Uterus (tissue), 4 donors: ENCODE measurements around the gene LCAT. TPM values are rescaled to one million over a fixed set of nuclear protein-coding genes. Genes with fewer than 3 reads are reported as not detected.

Source experiments
- DNase-seq, 2 donors: peaks; one replicate each; pipeline ENCODE4 v3.0.0-alpha.2; 2019 to 2020
- H3K27ac ChIP-seq, 2 donors: fragments of 200-600 bp; sonication (generic); 1 replicate in 1 of 2; 2 replicates in 1 of 2; pipeline ENCODE4 v1.5.1; 2016 to 2018
- H3K27me3 ChIP-seq, 2 donors: fragments of 200-600 bp; sonication (generic); one replicate each; pipeline ENCODE4 v1.5.1; 2018 to 2019; ENCODE audit warnings: control low read depth in 1 of 2
- H3K36me3 ChIP-seq, 2 donors: fragments of 200-600 bp; sonication (generic); one replicate each; pipeline ENCODE4 v1.5.1; 2019; ENCODE audit warnings: control low read depth in 1 of 2
- H3K4me1 ChIP-seq, 2 donors: fragments of 200-600 bp; sonication (generic); one replicate each; pipeline ENCODE4 v1.5.1; 2018 to 2019; ENCODE audit warnings: control low read depth in 1 of 2
- H3K4me3 ChIP-seq, 2 donors: fragments of 200-600 bp; sonication (generic); 1 replicate in 1 of 2; 2 replicates in 1 of 2; pipeline ENCODE4 v1.5.1; 2018 to 2019; ENCODE audit warnings: mild to moderate bottlenecking in 1 of 2
- H3K9me3 ChIP-seq, 2 donors: fragments of 200-600 bp; sonication (generic); one replicate each; pipeline ENCODE4 v1.5.1; 2019; ENCODE audit warnings: control low read depth in 1 of 2
- POLR2A ChIP-seq, 2 donors: fragments of 450-650 bp; IDR thresholded peaks; one replicate each; pipeline ENCODE4 v1.6.1; 2016; ENCODE audit warnings: antibody characterized with exemption in 2 of 2, mild to moderate bottlenecking in 1 of 2, moderate library complexity in 1 of 2
- intact Hi-C: fragments of 100-400 bp; cut with DNase I; formaldehyde crosslinking; loops from one replicate; pipeline ENCODE4 v1.15.1; 2023; ENCODE audit warnings: low total_unique reads
- total RNA-seq, 4 donors: library from RNA; depleted of rRNA in 3 of 4; stranded (reverse); fragments of >200 nt in 3 of 4; gene quantifications; one replicate each; pipeline versions ENCODE4 v1.1.0 to v1.2.4, GENCODE V29; 2014 to 2023
- TF ChIP-seq, protein P1 (sequence below), 4 experiments: fragments of 200-600 bp in 2 of 4; fragments of 450-650 bp in 2 of 4; sonication (generic) in 2 of 4; IDR thresholded peaks; one replicate each; pipeline ENCODE4 v1.5.1; 2016 to 2019; ENCODE audit warnings: antibody characterized with exemption in 4 of 4, mild to moderate bottlenecking in 2 of 4, moderate library complexity in 1 of 4
- donor health status: DM: yes; HTN: yes; CAD: no.

The LCAT gene
- total RNA-seq, 4 donors from 2014 or later, result 11.0 to 75.2 (median 12.4) TPM

GRCh38 chr16:67979955-67980678 lies 36.2 kb upstream of the LCAT start, which contains the start of gene DPEP3:
DPEP3 (minus strand) TSS chr16:67980499; CDS start chr16:67980380, 119 bp downstream.
- no peaks in the 10 kb centered on the region for H3K27me3 ChIP-seq
- no peaks in the 10 kb centered on the region for H3K4me1 ChIP-seq
- no peak within 1 kb of the TSS for H3K4me3 ChIP-seq
- no peak for DNase-seq
- H3K27ac ChIP-seq, result no peak within 1 kb of the TSS
- H3K9me3 ChIP-seq, result no peaks in the 10 kb centered on the region
- no peaks in the 10 kb centered on the region for H3K36me3 ChIP-seq
- intact Hi-C loops, result no loop called here
- TF ChIP-seq, protein P1, sequence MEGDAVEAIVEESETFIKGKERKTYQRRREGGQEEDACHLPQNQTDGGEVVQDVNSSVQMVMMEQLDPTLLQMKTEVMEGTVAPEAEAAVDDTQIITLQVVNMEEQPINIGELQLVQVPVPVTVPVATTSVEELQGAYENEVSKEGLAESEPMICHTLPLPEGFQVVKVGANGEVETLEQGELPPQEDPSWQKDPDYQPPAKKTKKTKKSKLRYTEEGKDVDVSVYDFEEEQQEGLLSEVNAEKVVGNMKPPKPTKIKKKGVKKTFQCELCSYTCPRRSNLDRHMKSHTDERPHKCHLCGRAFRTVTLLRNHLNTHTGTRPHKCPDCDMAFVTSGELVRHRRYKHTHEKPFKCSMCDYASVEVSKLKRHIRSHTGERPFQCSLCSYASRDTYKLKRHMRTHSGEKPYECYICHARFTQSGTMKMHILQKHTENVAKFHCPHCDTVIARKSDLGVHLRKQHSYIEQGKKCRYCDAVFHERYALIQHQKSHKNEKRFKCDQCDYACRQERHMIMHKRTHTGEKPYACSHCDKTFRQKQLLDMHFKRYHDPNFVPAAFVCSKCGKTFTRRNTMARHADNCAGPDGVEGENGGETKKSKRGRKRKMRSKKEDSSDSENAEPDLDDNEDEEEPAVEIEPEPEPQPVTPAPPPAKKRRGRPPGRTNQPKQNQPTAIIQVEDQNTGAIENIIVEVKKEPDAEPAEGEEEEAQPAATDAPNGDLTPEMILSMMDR (IDR thresholded peaks at IDR 0.05), result no peak
- TF ChIP-seq POLR2A (IDR thresholded peaks at IDR 0.05), result no peak

GRCh38 chr16:67977469-67978227 lies 33.7 kb upstream of the LCAT start:
- TF ChIP-seq, protein P1 (IDR thresholded peaks at IDR 0.05), result no peak
- TF ChIP-seq POLR2A (IDR thresholded peaks at IDR 0.05), result no peak
- intact Hi-C loops, result no loop called here
- no peaks in the 10 kb centered on the region for H3K9me3 ChIP-seq
- H3K27me3 ChIP-seq, result no peaks in the 10 kb centered on the region
- DNase-seq, result no peak
- H3K4me3 ChIP-seq, result no peak overlapping the region
- H3K4me1 ChIP-seq, result no peaks in the 10 kb centered on the region
- H3K27ac ChIP-seq, result no peak overlapping the region
- no peaks in the 10 kb centered on the region for H3K36me3 ChIP-seq

- H3K36me3 ChIP-seq, result no peaks in the 10 kb centered on the region
- no peaks in the 10 kb centered on the region for H3K4me1 ChIP-seq
- no peak overlapping the region for H3K27ac ChIP-seq
- no peaks in the 10 kb centered on the region for H3K9me3 ChIP-seq
- TF ChIP-seq, protein P1 (IDR thresholded peaks at IDR 0.05), result no peak
- TF ChIP-seq POLR2A (IDR thresholded peaks at IDR 0.05), result no peak
- DNase-seq, result no peak
- no peak overlapping the region for H3K4me3 ChIP-seq
- intact Hi-C loops, result no loop called here
- no peaks in the 10 kb centered on the region for H3K27me3 ChIP-seq
Measured at GRCh38 chr16:67977005-67977404, 33.1 kb upstream of the LCAT start.

GRCh38 chr16:67976205-67976604 lies 32.3 kb upstream of the LCAT start:
- Histone ChIP-seq H3K36me3 (no peaks in the 10 kb centered on the region), H3K4me3 (no peak overlapping the region), H3K4me1 (no peaks in the 10 kb centered on the region), H3K9me3 (no peaks in the 10 kb centered on the region), H3K27ac (no peak overlapping the region), H3K27me3 (no peaks in the 10 kb centered on the region)
- intact Hi-C loops, result no loop called here
- no peak for DNase-seq
- TF ChIP-seq POLR2A (IDR thresholded peaks at IDR 0.05), result no peak
- TF ChIP-seq, protein P1 (IDR thresholded peaks at IDR 0.05), result no peak
